HepG2 (cell line): Measurements from ENCODE around the gene OR10AD1. TPM values are rescaled to one million over a fixed set of nuclear protein-coding genes. Genes with fewer than 3 reads are reported as not detected.
A peak's percentile ranks its signal among the peaks of the same experiment; 100 is the strongest.

ENCODE experiments used
- CENPX ChIP-seq: sonication (generic); formaldehyde crosslinking; IDR thresholded peaks from 2 replicates; pipeline ENCODE4 v1.9.0; 2021; ENCODE audit warnings: mild to moderate bottlenecking, missing genetic modification reagents, moderate library complexity
- CREM ChIP-seq, 2 experiments: sonication (generic) in 1 of 2; formaldehyde crosslinking in 1 of 2; IDR thresholded peaks; 2 replicates each; pipeline versions ENCODE4 v1.4.0 to v1.6.1; 2016 to 2020; ENCODE audit warnings: antibody characterized with exemption in 1 of 2, mild to moderate bottlenecking in 1 of 2, missing genetic modification reagents in 1 of 2
- HNF1A ChIP-seq, 2 experiments: sonication (generic) in 1 of 2; formaldehyde crosslinking in 1 of 2; IDR thresholded peaks; 2 replicates each; pipeline versions ENCODE4 v1.4.0 to v1.6.1; 2016 to 2020; ENCODE audit warnings: borderline replicate concordance in 1 of 2, low read depth in 1 of 2, mild to moderate bottlenecking in 1 of 2, missing genetic modification reagents in 1 of 2
- KDM1A ChIP-seq: IDR thresholded peaks from 2 replicates; pipeline ENCODE4 v1.6.1; 2016; ENCODE audit warnings: missing compliant biosample characterization
- PREB ChIP-seq: sonication (generic); formaldehyde crosslinking; IDR thresholded peaks from 2 replicates; pipeline ENCODE4 v1.4.0; 2020; ENCODE audit warnings: missing genetic modification reagents
- PRPF4 ChIP-seq: fragments of 200-400 bp; formaldehyde crosslinking; IDR thresholded peaks from 2 replicates; pipeline ENCODE4 v1.6.1; 2016; ENCODE audit warnings: low read length, low read depth; ENCODE audit not compliant: poor library complexity, severe bottlenecking
- SAP130 ChIP-seq: IDR thresholded peaks from 2 replicates; pipeline ENCODE4 v1.6.1; 2016; ENCODE audit warnings: low read depth
- TRAFD1 ChIP-seq: sonication (generic); formaldehyde crosslinking; IDR thresholded peaks from 2 replicates; pipeline ENCODE4 v1.5.1; 2020; ENCODE audit warnings: missing genetic modification reagents, mild to moderate bottlenecking, borderline replicate concordance
- ZBTB7B ChIP-seq: sonication (generic); formaldehyde crosslinking; IDR thresholded peaks from 2 replicates; pipeline ENCODE4 v1.4.0; 2020; ENCODE audit warnings: missing genetic modification reagents
- ZFAT ChIP-seq: sonication (generic); formaldehyde crosslinking; conservative IDR thresholded peaks from 2 replicates; pipeline ENCODE4 v1.8.1; 2023; ENCODE audit warnings: missing genetic modification reagents, inconsistent platforms
- ZFP90 ChIP-seq: sonication (generic); formaldehyde crosslinking; IDR thresholded peaks from 2 replicates; pipeline ENCODE4 v1.8.0; 2022; ENCODE audit warnings: missing genetic modification reagents, mild to moderate bottlenecking, inconsistent platforms, borderline replicate concordance
- ZNF225 ChIP-seq: sonication (generic); formaldehyde crosslinking; IDR thresholded peaks from 2 replicates; pipeline ENCODE4 v1.4.0; 2020; ENCODE audit warnings: mild to moderate bottlenecking, missing genetic modification reagents
- ZNF556 ChIP-seq: sonication (generic); formaldehyde crosslinking; IDR thresholded peaks from 2 replicates; pipeline ENCODE4 v1.4.0; 2020; ENCODE audit warnings: mild to moderate bottlenecking, missing genetic modification reagents, borderline replicate concordance
- ZNF644 ChIP-seq: IDR thresholded peaks from 2 replicates; pipeline ENCODE4 v1.6.1; 2016; ENCODE audit warnings: low read depth
- ZNF703 ChIP-seq: sonication (generic); formaldehyde crosslinking; IDR thresholded peaks from 2 replicates; pipeline ENCODE4 v1.5.1; 2020; ENCODE audit warnings: missing genetic modification reagents, mild to moderate bottlenecking, moderate library complexity, borderline replicate concordance
- polyA plus RNA-seq, 8 experiments: library from polyadenylated mRNA; depleted of rRNA in 3 of 8; stranded (reverse) in 7 of 8; unstranded in 1 of 8; fragments of >200 nt; fragmentation: Illumina TruSeq in 4 of 8; extraction: Trizol in 4 of 8; gene quantifications; 2 replicates each; pipeline versions ENCODE4 v1.2.1 to v1.2.3, GENCODE V29; 2011 to 2016; ENCODE audit warnings: low read depth in 4 of 8, missing spikeins in 1 of 8, mixed read lengths in 1 of 8; ENCODE audit not compliant: insufficient read depth in 1 of 8
- total RNA-seq, 5 experiments: library from RNA; depleted of rRNA; stranded (reverse); fragments of >200 nt; fragmentation: Illumina TruSeq; extraction: Trizol; gene quantifications; 2 replicates each; pipeline ENCODE4 v1.2.3, GENCODE V29; 2016; ENCODE audit warnings: low read depth in 1 of 5

OR10AD1 gene
- total and polyA plus RNA-seq, 2 of the 13 experiments (the other 11 are each of a cell fraction or from before 2014, with no cell fraction given) = not detected

- no peak for TF ChIP-seq TRAFD1 (CRISPR knock-in tag)
- no peak for TF ChIP-seq CENPX (CRISPR knock-in tag)
- TF ChIP-seq KDM1A (CRISPR knock-in tag) = 0 out of 2 replicates have a peak, but pooled peaks have one; percentile 4
- peak; percentile 95 for TF ChIP-seq SAP130 (CRISPR knock-in tag)
- TF ChIP-seq HNF1A (IDR thresholded peaks at IDR 0.05; ENCODE audit: low read depth) = no peak
- TF ChIP-seq HNF1A (CRISPR knock-in tag; IDR thresholded peaks at IDR 0.05; ENCODE audit: borderline replicate concordance) = no peak
- no peak for TF ChIP-seq ZFAT (CRISPR knock-in tag)
- TF ChIP-seq PRPF4 = no peak
- TF ChIP-seq ZNF556 (CRISPR knock-in tag) = no peak
- TF ChIP-seq ZBTB7B (CRISPR knock-in tag) = peak; percentile 68
- TF ChIP-seq ZNF225 (CRISPR knock-in tag) = no peak
- TF ChIP-seq ZFP90 (CRISPR knock-in tag) = no peak; the same call in 1 of the 2 replicates
- no peak; the same call in 1 of the 2 replicates for TF ChIP-seq ZNF644 (CRISPR knock-in tag)
- TF ChIP-seq ZNF703 (CRISPR knock-in tag) = no peak
- no peak for TF ChIP-seq PREB (CRISPR knock-in tag)
- TF ChIP-seq CREM (IDR thresholded peaks at IDR 0.05) = peak; percentile 62; the same call in 1 of the 2 replicates
- no peak for TF ChIP-seq CREM (CRISPR knock-in tag; IDR thresholded peaks at IDR 0.05)
Observed at GRCh38 chr12:48157018-48157888, 45.8 kb downstream of the OR10AD1 start, which contains the start of gene ASB8 (continued).
